Ovary (tissue), 9 donors: ENCODE data around the gene CSNK1E. TPM values are rescaled to one million over a fixed set of nuclear protein-coding genes. Genes with fewer than 3 reads are reported as not detected.
A peak's percentile ranks its signal among the peaks of the same experiment; 100 is the strongest.

ENCODE experiments used
- DNase-seq, 5 donors: peaks; one replicate each; pipeline ENCODE4 v3.0.0-alpha.2; 2019 to 2020
- H3K27ac ChIP-seq, 2 donors: fragments of 200-600 bp; one replicate each; pipeline versions ENCODE4 v1.5.1 to v1.8.0; 2019 to 2022
- H3K27me3 ChIP-seq: fragments of 200-600 bp; one replicate; pipeline ENCODE4 v1.8.0; 2022
- H3K36me3 ChIP-seq: fragments of 200-600 bp; sonication (generic); one replicate; pipeline ENCODE4 v1.5.1; 2019
- H3K4me1 ChIP-seq: one replicate; pipeline ENCODE4 v1.8.1; 2013; ENCODE audit warnings: mild to moderate bottlenecking, moderate library complexity; ENCODE audit not compliant: insufficient read depth
- H3K4me3 ChIP-seq: fragments of 200-600 bp; sonication (generic); one replicate; pipeline ENCODE4 v1.5.1; 2017
- H3K9me3 ChIP-seq, 2 donors: fragments of 200-600 bp in 1 of 2; sonication (generic) in 1 of 2; one replicate each; pipeline versions ENCODE4 v1.5.1 to v1.8.1; 2013 to 2019; ENCODE audit warnings: mild to moderate bottlenecking in 1 of 2, moderate library complexity in 1 of 2
- CTCF ChIP-seq, 3 donors: fragments of 450-650 bp in 2 of 3; fragments of 200-600 bp in 1 of 3; IDR thresholded peaks; one replicate each; pipeline versions ENCODE4 v1.5.1 to v1.8.0; 2016 to 2022; ENCODE audit warnings: antibody characterized with exemption in 3 of 3, mild to moderate bottlenecking in 1 of 3
- EP300 ChIP-seq: sonication (generic); formaldehyde crosslinking; IDR thresholded peaks from one replicate; pipeline ENCODE4 v1.6.1; 2017; ENCODE audit warnings: antibody characterized with exemption
- POLR2A ChIP-seq: fragments of 450-650 bp; IDR thresholded peaks from one replicate; pipeline ENCODE4 v1.6.1; 2017; ENCODE audit warnings: antibody characterized with exemption, mild to moderate bottlenecking, moderate library complexity
- WGBS, 3 donors: extraction: QIAGEN DNeasy Blood & Tissue Kit in 1 of 3; methylation state at CpG; one replicate each; pipeline versions ENCODE4 v1.1.5 to v1.1.7; 2013 to 2017; 5-methylcytosine and 5-hydroxymethylcytosine counted together
- intact Hi-C, 4 donors: fragments of 100-400 bp; cut with DNase I; formaldehyde crosslinking; loops; one replicate each; pipeline versions ENCODE4 v1.11.0 to v1.15.1; 2022 to 2023
- polyA plus RNA-seq, 2 donors: library from polyadenylated mRNA; stranded (reverse); fragments of 200-250 nt in 1 of 2; fragments of 350-450 nt in 1 of 2; fragmentation: Illumina TruSeq in 1 of 2; extraction: RNeasy Lipid Tissue Mini Kit (QIAGEN cat#74804) in 1 of 2; gene quantifications; one replicate each; pipeline ENCODE4 v1.2.3, GENCODE V29; 2013 to 2014
- small RNA-seq: library from RNA; depleted of rRNA; stranded (forward); fragments of <200 nt; gene quantifications from one replicate; pipeline ENCODE3, GENCODE V24; 2016
- total RNA-seq, 7 donors: library from RNA; depleted of rRNA in 2 of 7; stranded (reverse); fragments of >200 nt in 2 of 7; fragmentation: NEBNext Ultra II Directional in 3 of 7; extraction: Animal tissue kit (Norgen Biotek cat#: 25700) in 3 of 7; gene quantifications; one replicate each; pipeline versions ENCODE4 v1.1.0 to v1.2.4, GENCODE V29; 2016 to 2023
- donor health status: DM: no; HTN: no; CAD: no; lungs with moderate emphysema.
- donor health status: DM: no; HTN: no; CAD: no.
- donor health status: Bipolar disorder and iron deficiency.
- donor health status: DM: yes; HTN: yes; CAD: no.
- donor health status: DM: no; HTN: no; CAD: no.
- donor health status: DM: yes; HTN: yes; CAD: no.

CSNK1E gene
- total and polyA plus RNA-seq, 9 donors, result 61.4 to 161 (median 105) TPM

GRCh38 chr22:38240734-38241252 is 76.4 kb downstream of the CSNK1E start:
- Histone ChIP-seq H3K4me1 (peaks cover 20% of the 10 kb centered on the region), H3K27me3 (no peaks in the 10 kb centered on the region), H3K4me3 (no peak overlapping the region), H3K36me3 (no peaks in the 10 kb centered on the region), H3K9me3 (no peaks in the 10 kb centered on the region), H3K27ac (peak overlapping the region in 1 of 2 donors; percentile 5)
- DNase-seq, result peak in 2 of 5 donors; percentile 50 to 51
- intact Hi-C loops, result loop anchor here in 1 of 4 donors (10.0 kb wide), 1 partner anchor 166 kb away; no protein-coding TSS in a partner anchor
- WGBS, 3 donors, result 20 to 31% (median 29%) methylated on average over 6 of the region's 6 CpGs
- TF ChIP-seq EP300 (no peak), CTCF (IDR thresholded peaks at IDR 0.05) (no peak), POLR2A (no peak)

Small RNA genes lying within 50 kb of the gene (small RNA-seq; reads per million reads assigned to genes)
- gene RF00017, result not detected

Other genes starting within 250 kb of the CSNK1E start
- under 1 TPM in 1 of 7 donors, not detected in 6; 0.52 TPM for gene SLC16A8, start 233.2 kb downstream of the CSNK1E start, total RNA-seq
- gene SLC16A8, start 233.2 kb downstream of the CSNK1E start, polyA plus RNA-seq, result under 1 TPM in 1 of 2 donors, not detected in 1; 0.39 TPM
- 1 to 10 TPM in 3 of 7 donors, under 1 TPM in 4; 0.40 to 3.1 (median 0.69) TPM for gene BAIAP2L2, start 206.7 kb downstream of the CSNK1E start, total RNA-seq
- 1 to 10 TPM in 1 of 2 donors, not detected in 1; 1.7 TPM for gene BAIAP2L2, start 206.7 kb downstream of the CSNK1E start, polyA plus RNA-seq
- 10 to 100 TPM; 22.5 to 60.5 (median 39.4) TPM for gene PLA2G6, start 135.6 kb downstream of the CSNK1E start, total RNA-seq
- gene PLA2G6, start 135.6 kb downstream of the CSNK1E start, polyA plus RNA-seq, result 10 to 100 TPM; 16.4 to 68.4 TPM
- gene MAFF, start 115.4 kb downstream of the CSNK1E start, total RNA-seq, result 100 to 1,000 TPM in 1 of 7 donors, 10 to 100 TPM in 6; 15.0 to 153 (median 19.4) TPM
- 10 to 100 TPM; 13.3 to 25.2 TPM for gene MAFF, start 115.4 kb downstream of the CSNK1E start, polyA plus RNA-seq
- 10 to 100 TPM; 24.9 to 48.3 (median 38.6) TPM for gene TMEM184B, start 44.4 kb downstream of the CSNK1E start, total RNA-seq
- 10 to 100 TPM; 15.3 to 30.3 TPM for gene TMEM184B, start 44.4 kb downstream of the CSNK1E start, polyA plus RNA-seq
- gene KCNJ4, start 137.8 kb upstream of the CSNK1E start, total RNA-seq, result under 1 TPM in 1 of 7 donors, not detected in 6; 0.62 TPM
- under 1 TPM in 1 of 2 donors, not detected in 1; 0.02 TPM for gene KCNJ4, start 137.8 kb upstream of the CSNK1E start, polyA plus RNA-seq
- 1 to 10 TPM in 6 of 7 donors, under 1 TPM in 1; 0.81 to 8.3 (median 2.3) TPM for gene KDELR3, start 150.7 kb upstream of the CSNK1E start, total RNA-seq
- gene KDELR3, start 150.7 kb upstream of the CSNK1E start, polyA plus RNA-seq, result 10 to 100 TPM in 1 of 2 donors, 1 to 10 TPM in 1; 2.4 to 26.9 TPM
- 100 to 1,000 TPM; 435 to 602 (median 515) TPM for gene DDX17, start 188.9 kb upstream of the CSNK1E start, total RNA-seq
- gene DDX17, start 188.9 kb upstream of the CSNK1E start, polyA plus RNA-seq, result 100 to 1,000 TPM; 215 to 412 TPM